Brain pericyte (primary cell): ENCODE results near the gene NFATC2IP.
A peak's percentile ranks its signal among the peaks of the same experiment; 100 is the strongest.

Experiments
- DNase-seq: peaks from one replicate; pipeline ENCODE4 v3.0.0-alpha.2; 2012; ENCODE audit warnings: low read depth, low spot score

The NFATC2IP gene

GRCh38 chr16:28950648-28951409 lies at the start of gene NFATC2IP:
Gene NFATC2IP (plus strand): TSS chr16:28950937. CDS start chr16:28951012, 75 bp downstream.
- peak; percentile 100 for DNase-seq

- no peak for DNase-seq
Measured at GRCh38 chr16:28901862-28902261, 48.9 kb upstream of the NFATC2IP start.

GRCh38 chr16:28902909-28903308 lies 47.8 kb upstream of the NFATC2IP start:
- DNase-seq, result no peak

- no peak for DNase-seq
Measured at GRCh38 chr16:28903344-28904042, 47.2 kb upstream of the NFATC2IP start.

- no peak for DNase-seq
Measured at GRCh38 chr16:28904363-28904762, 46.4 kb upstream of the NFATC2IP start.

GRCh38 chr16:28904828-28905227 lies 45.9 kb upstream of the NFATC2IP start:
- no peak for DNase-seq

- no peak for DNase-seq
Measured at GRCh38 chr16:28905229-28905754, 45.4 kb upstream of the NFATC2IP start.

GRCh38 chr16:28905800-28906372 lies 44.9 kb upstream of the NFATC2IP start:
- no peak for DNase-seq

GRCh38 chr16:28910086-28911031 lies 40.4 kb upstream of the NFATC2IP start:
- no peak for DNase-seq

GRCh38 chr16:28912558-28912957 lies 38.2 kb upstream of the NFATC2IP start:
- DNase-seq, result no peak

GRCh38 chr16:28913946-28914724 lies 36.6 kb upstream of the NFATC2IP start:
- no peak for DNase-seq

GRCh38 chr16:28915181-28915580 lies 35.6 kb upstream of the NFATC2IP start:
- DNase-seq, result no peak

- no peak for DNase-seq
Measured at GRCh38 chr16:28917095-28917494, 33.6 kb upstream of the NFATC2IP start.

GRCh38 chr16:28918698-28919097 lies 32.0 kb upstream of the NFATC2IP start:
- no peak for DNase-seq

- no peak for DNase-seq
Measured at GRCh38 chr16:28923231-28923587, 27.5 kb upstream of the NFATC2IP start.

GRCh38 chr16:28923652-28924398 lies 26.9 kb upstream of the NFATC2IP start:
- DNase-seq, result no peak

GRCh38 chr16:28924399-28924761 lies 26.4 kb upstream of the NFATC2IP start:
- no peak for DNase-seq

- peak; percentile 46 for DNase-seq
Measured at GRCh38 chr16:28924762-28925385, 25.9 kb upstream of the NFATC2IP start, which contains the start of gene RABEP2. Gene RABEP2 (minus strand): TSS chr16:28925238. CDS start chr16:28925163, 75 bp downstream.
